K562 (cell line): ENCODE results near the gene TNPO3.

Experiments
- CEBPB ChIP-seq: fragments of 450-650 bp; IDR thresholded peaks from 2 replicates; pipeline ENCODE4 v1.6.1; 2016; ENCODE audit warnings: missing genetic modification characterization, missing compliant biosample characterization
- NFATC3 ChIP-seq: fragments of 450-650 bp; IDR thresholded peaks from 2 replicates; pipeline ENCODE4 v1.6.1; 2017; ENCODE audit warnings: mild to moderate bottlenecking
- ZNF282 ChIP-seq: sonication (generic); formaldehyde crosslinking; IDR thresholded peaks from 2 replicates; pipeline ENCODE4 v1.8.1; 2023; ENCODE audit warnings: missing genetic modification reagents
- ZNF561 ChIP-seq: fragments of 450-650 bp; formaldehyde crosslinking; conservative IDR thresholded peaks from 2 replicates; pipeline ENCODE4 v1.4.0; 2020; ENCODE audit warnings: mild to moderate bottlenecking, moderate library complexity
- ZNF717 ChIP-seq: fragments of 250-450 bp; sonication (Bioruptor Pico); IDR thresholded peaks from 2 replicates; pipeline ENCODE4 v1.5.0; 2021
- TF ChIP-seq, protein P1 (sequence below), 2 experiments: fragments of 450-650 bp in 1 of 2; sonication (generic) in 1 of 2; formaldehyde crosslinking in 1 of 2; IDR thresholded peaks in 1 of 2; conservative IDR thresholded peaks in 1 of 2; 2 replicates each; pipeline versions ENCODE4 v1.6.1 to v1.8.1; 2016 to 2023; ENCODE audit warnings: mild to moderate bottlenecking in 2 of 2, moderate library complexity in 2 of 2, inconsistent platforms in 1 of 2, missing genetic modification reagents in 1 of 2
- TF ChIP-seq, protein P2 (sequence below): sonication (generic); formaldehyde crosslinking; IDR thresholded peaks from 2 replicates; pipeline ENCODE4 v1.8.0; 2022; ENCODE audit warnings: mild to moderate bottlenecking, missing genetic modification reagents, borderline replicate concordance
- TF ChIP-seq, protein P3 (sequence below), 3 experiments: IDR thresholded peaks in 2 of 3; conservative IDR thresholded peaks in 1 of 3; 2 replicates each; pipeline ENCODE4 v1.5.1; 2011 to 2012; ENCODE audit warnings: low read length in 3 of 3, mild to moderate bottlenecking in 3 of 3, control low read depth in 2 of 3, improper control_type of control experiment in 1 of 3, inconsistent platforms in 1 of 3, low read depth in 1 of 3, mixed read lengths in 1 of 3, moderate library complexity in 1 of 3; ENCODE audit not compliant: insufficient read depth in 2 of 3
- TF ChIP-seq, protein P4 (sequence below): sonication (generic); formaldehyde crosslinking; IDR thresholded peaks from 2 replicates; pipeline ENCODE4 v1.8.0; 2022; ENCODE audit warnings: missing genetic modification reagents, mild to moderate bottlenecking, moderate library complexity, borderline replicate concordance

DNA sequence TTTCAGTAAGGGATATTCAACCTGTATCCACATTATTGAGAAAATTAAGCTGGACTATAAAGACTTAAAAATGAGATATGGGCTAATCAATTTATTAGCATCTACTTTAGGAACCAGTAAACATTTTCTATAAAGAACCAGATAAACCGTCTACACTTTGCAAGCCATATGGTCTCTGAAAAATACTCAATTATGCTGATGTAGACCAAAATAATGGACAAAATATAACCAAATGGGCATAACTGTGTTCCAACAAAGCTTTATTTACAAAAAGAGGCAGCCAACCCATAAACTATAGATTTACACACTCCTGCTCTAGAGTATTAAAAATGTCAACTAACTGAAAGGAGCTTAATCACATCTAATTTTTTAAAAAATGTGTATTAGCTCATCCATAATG lies 42.3 kb downstream of the TNPO3 start:
- TF ChIP-seq ZNF561 (CRISPR knock-in tag) (no peak), ZNF282 (no peak), CEBPB (tag) (no peak), NFATC3 (no peak), ZNF717 (CRISPR knock-in tag) (no peak)
- TF ChIP-seq, protein P1, sequence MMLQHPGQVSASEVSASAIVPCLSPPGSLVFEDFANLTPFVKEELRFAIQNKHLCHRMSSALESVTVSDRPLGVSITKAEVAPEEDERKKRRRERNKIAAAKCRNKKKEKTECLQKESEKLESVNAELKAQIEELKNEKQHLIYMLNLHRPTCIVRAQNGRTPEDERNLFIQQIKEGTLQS (IDR thresholded peaks at IDR 0.05), result no peak
- TF ChIP-seq, protein P1 (CRISPR knock-in tag; conservative IDR thresholded peaks at IDR 0.05), result no peak
- TF ChIP-seq, protein P2, sequence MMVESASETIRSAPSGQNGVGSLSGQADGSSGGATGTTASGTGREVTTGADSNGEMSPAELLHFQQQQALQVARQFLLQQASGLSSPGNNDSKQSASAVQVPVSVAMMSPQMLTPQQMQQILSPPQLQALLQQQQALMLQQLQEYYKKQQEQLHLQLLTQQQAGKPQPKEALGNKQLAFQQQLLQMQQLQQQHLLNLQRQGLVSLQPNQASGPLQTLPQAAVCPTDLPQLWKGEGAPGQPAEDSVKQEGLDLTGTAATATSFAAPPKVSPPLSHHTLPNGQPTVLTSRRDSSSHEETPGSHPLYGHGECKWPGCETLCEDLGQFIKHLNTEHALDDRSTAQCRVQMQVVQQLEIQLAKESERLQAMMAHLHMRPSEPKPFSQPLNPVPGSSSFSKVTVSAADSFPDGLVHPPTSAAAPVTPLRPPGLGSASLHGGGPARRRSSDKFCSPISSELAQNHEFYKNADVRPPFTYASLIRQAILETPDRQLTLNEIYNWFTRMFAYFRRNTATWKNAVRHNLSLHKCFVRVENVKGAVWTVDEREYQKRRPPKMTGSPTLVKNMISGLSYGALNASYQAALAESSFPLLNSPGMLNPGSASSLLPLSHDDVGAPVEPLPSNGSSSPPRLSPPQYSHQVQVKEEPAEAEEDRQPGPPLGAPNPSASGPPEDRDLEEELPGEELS (CRISPR knock-in tag), result no peak
- TF ChIP-seq, protein P3, sequence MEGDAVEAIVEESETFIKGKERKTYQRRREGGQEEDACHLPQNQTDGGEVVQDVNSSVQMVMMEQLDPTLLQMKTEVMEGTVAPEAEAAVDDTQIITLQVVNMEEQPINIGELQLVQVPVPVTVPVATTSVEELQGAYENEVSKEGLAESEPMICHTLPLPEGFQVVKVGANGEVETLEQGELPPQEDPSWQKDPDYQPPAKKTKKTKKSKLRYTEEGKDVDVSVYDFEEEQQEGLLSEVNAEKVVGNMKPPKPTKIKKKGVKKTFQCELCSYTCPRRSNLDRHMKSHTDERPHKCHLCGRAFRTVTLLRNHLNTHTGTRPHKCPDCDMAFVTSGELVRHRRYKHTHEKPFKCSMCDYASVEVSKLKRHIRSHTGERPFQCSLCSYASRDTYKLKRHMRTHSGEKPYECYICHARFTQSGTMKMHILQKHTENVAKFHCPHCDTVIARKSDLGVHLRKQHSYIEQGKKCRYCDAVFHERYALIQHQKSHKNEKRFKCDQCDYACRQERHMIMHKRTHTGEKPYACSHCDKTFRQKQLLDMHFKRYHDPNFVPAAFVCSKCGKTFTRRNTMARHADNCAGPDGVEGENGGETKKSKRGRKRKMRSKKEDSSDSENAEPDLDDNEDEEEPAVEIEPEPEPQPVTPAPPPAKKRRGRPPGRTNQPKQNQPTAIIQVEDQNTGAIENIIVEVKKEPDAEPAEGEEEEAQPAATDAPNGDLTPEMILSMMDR (IDR thresholded peaks at IDR 0.05 in 2 of 3, conservative IDR thresholded peaks at IDR 0.05 in 1 of 3; ENCODE audit: insufficient read depth in 2 of 3, low read depth in 1 of 3, low read length in 3 of 3), result no peak
- TF ChIP-seq, protein P4, sequence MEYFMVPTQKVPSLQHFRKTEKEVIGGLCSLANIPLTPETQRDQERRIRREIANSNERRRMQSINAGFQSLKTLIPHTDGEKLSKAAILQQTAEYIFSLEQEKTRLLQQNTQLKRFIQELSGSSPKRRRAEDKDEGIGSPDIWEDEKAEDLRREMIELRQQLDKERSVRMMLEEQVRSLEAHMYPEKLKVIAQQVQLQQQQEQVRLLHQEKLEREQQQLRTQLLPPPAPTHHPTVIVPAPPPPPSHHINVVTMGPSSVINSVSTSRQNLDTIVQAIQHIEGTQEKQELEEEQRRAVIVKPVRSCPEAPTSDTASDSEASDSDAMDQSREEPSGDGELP (CRISPR knock-in tag), result no peak
